CD8-positive, alpha-beta memory T cell (primary cell): ENCODE data around the gene PKP4. TPM values are rescaled to one million over a fixed set of nuclear protein-coding genes. Genes with fewer than 3 reads are reported as not detected.

Experiments
- CTCF ChIA-PET: fragments of 350-600 bp; sonication (Branson Sonifier 250); formaldehyde crosslinking; loops from one replicate; lab custom pipeline; 2021; ENCODE audit warnings: antibody characterized with exemption; lab: Charles Lee
- POLR2A ChIA-PET: fragments of 350-600 bp; sonication (Branson Sonifier 250); formaldehyde crosslinking; loops from one replicate; lab custom pipeline; 2021; ENCODE audit warnings: antibody characterized with exemption; lab: Charles Lee
- DNase-seq, 5 donors: peaks; one replicate each; pipeline versions ENCODE4 v3.0.0 to v3.0.0-alpha.2; 2020 to 2022; ENCODE audit warnings: mixed read lengths in 1 of 5
- H3K27ac ChIP-seq: one replicate; pipeline ENCODE4 v1.7.0; 2013; ENCODE audit warnings: low read depth, mild to moderate bottlenecking, low read length, moderate library complexity
- H3K27me3 ChIP-seq: 2 replicates; pipeline ENCODE4 v1.7.0; 2013; ENCODE audit warnings: low read length, mild to moderate bottlenecking; ENCODE audit not compliant: insufficient read depth, poor library complexity, severe bottlenecking
- H3K36me3 ChIP-seq: 2 replicates; pipeline ENCODE4 v1.7.0; 2013; ENCODE audit warnings: mild to moderate bottlenecking, low read length, moderate library complexity; ENCODE audit not compliant: insufficient read depth
- H3K4me1 ChIP-seq: 2 replicates; pipeline ENCODE4 v1.7.0; 2013; ENCODE audit warnings: mild to moderate bottlenecking, low read length, moderate library complexity; ENCODE audit not compliant: insufficient read depth
- H3K4me3 ChIP-seq: 2 replicates; pipeline ENCODE4 v1.7.0; 2013; ENCODE audit warnings: mild to moderate bottlenecking, low read length
- H3K9me3 ChIP-seq: 2 replicates; pipeline ENCODE4 v1.7.0; 2013; ENCODE audit warnings: mild to moderate bottlenecking, low read length
- H3K27ac Mint-ChIP-seq, 8 donors: one replicate each; pipeline ENCODE4 v1.8.0; 2020 to 2021; ENCODE audit warnings: mixed read lengths in 8 of 8, mild to moderate bottlenecking in 6 of 8, inconsistent platforms in 3 of 8, moderate library complexity in 3 of 8
- H3K27me3 Mint-ChIP-seq, 2 donors: one replicate each; pipeline ENCODE4 v1.8.0; 2020 to 2021; ENCODE audit warnings: mixed read lengths in 2 of 2, mild to moderate bottlenecking in 1 of 2, moderate library complexity in 1 of 2
- H3K36me3 Mint-ChIP-seq, 3 donors: one replicate each; pipeline ENCODE4 v1.8.0; 2020 to 2021; ENCODE audit warnings: mixed read lengths in 3 of 3, inconsistent platforms in 1 of 3, mild to moderate bottlenecking in 1 of 3
- H3K4me1 Mint-ChIP-seq, 3 donors: one replicate each; pipeline ENCODE4 v1.8.0; 2020 to 2021; ENCODE audit warnings: mixed read lengths in 3 of 3, inconsistent platforms in 1 of 3, mild to moderate bottlenecking in 1 of 3
- H3K4me3 Mint-ChIP-seq, 7 donors: one replicate each; pipeline ENCODE4 v1.8.0; 2020 to 2021; ENCODE audit warnings: mixed read lengths in 7 of 7, mild to moderate bottlenecking in 6 of 7, moderate library complexity in 4 of 7, inconsistent platforms in 2 of 7
- H3K9me3 Mint-ChIP-seq, 5 donors: one replicate each; pipeline ENCODE4 v1.8.0; 2020 to 2022; ENCODE audit warnings: mixed read lengths in 5 of 5, mild to moderate bottlenecking in 3 of 5, moderate library complexity in 2 of 5, inconsistent platforms in 1 of 5
- polyA plus RNA-seq: library from polyadenylated mRNA; unstranded; fragments of 300-500 nt; fragmentation: Illumina TruSeq; gene quantifications from one replicate; pipeline ENCODE4 v1.2.3, GENCODE V29; 2021
- total RNA-seq, 2 experiments: library from RNA; stranded (reverse); gene quantifications; one replicate each; pipeline ENCODE4 v1.2.3, GENCODE V29; 2021

Gene PKP4
- total and polyA plus RNA-seq, 3 experiments from 2014 or later: 1.5 to 32.2 (median 29.6) TPM

DNA sequence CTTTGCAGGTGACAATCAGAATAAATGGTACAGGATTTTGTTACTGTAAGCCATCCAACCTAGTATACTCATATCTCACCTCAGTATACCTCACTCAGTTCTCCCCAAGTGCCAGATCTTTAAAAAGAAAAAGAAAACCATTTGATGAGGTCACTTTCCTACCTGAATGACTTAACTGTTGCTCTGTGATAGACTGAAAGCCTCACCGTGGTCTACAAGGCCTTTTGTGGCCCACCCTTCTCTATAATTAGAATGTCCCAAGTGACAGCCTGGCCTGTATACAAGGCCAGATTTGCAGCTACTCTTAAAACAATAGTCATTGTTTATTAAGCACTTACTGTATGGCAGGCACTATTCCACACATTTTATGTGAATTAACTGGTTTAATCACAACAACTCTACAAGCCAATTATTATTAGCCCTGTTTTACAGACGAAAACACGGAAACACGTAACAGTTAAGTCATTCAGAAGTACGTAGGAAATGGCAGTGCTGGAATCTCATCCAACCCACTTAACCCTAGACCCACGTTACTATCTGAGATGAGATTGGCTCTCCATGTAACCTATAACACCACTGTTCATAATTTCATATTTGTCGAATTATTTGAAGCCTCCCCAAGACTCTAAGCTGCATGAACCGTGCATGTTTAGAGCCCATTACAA is 28.3 kb downstream of the PKP4 start:
- H3K4me1 Mint-ChIP-seq: peaks cover 0 to 2% (median 0%) of the 10 kb centered on the region in 3 donors
- DNase-seq: no peak
- POLR2A ChIA-PET: no interaction called here
- peaks cover 0 to 2% (median 0%) of the 10 kb centered on the region in 3 donors for H3K36me3 Mint-ChIP-seq
- no peak overlapping the region for H3K27ac Mint-ChIP-seq
- H3K4me3 ChIP-seq: no peak overlapping the region
- H3K27me3 Mint-ChIP-seq: no peaks in the 10 kb centered on the region
- no peak overlapping the region for H3K4me3 Mint-ChIP-seq
- H3K27me3 ChIP-seq: no peaks in the 10 kb centered on the region
- no peak overlapping the region for H3K27ac ChIP-seq
- no peaks in the 10 kb centered on the region for H3K9me3 ChIP-seq
- no peaks in the 10 kb centered on the region for H3K36me3 ChIP-seq
- H3K4me1 ChIP-seq: no peaks in the 10 kb centered on the region
- CTCF ChIA-PET: no interaction called here
- H3K9me3 Mint-ChIP-seq: no peaks in the 10 kb centered on the region

DNA sequence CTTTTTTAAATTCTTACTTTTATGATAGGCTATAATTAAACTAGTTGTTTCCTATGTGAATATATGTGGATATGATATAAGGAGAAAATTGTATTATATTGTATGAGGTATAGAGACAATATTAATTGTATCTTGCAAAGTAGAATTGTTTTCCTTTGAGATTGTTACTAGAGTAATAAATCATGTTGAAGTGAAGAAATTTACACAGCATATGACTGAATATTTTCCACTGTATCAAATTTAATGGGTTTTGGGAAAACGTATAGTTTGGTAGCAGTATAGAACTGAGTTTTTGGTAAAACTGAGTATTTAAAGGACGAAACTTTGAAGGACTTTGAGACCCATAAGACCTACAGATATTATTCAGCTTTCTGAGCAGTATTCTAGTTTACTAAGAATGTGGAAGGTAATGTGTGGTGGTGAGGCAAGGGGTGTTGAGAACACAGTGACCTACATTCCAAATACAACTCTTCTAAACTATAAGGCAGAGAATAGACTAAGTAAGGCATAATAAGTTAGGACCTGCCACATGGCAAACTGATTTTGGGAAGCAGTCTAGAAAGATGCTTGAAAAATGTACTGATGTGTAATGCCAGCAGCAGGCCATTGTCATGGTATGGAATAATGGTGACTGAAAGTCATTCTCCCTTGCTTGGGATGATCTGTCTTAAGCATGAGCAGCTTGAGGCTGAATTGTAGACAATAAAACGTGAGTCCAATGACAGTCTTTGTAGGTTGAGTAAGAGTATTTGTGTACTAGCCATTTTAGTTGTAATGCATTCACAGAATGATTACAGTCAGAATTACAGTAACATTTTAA is 29.6 kb downstream of the PKP4 start:
- Histone ChIP-seq H3K4me1 (no peaks in the 10 kb centered on the region), H3K4me3 (no peak overlapping the region), H3K36me3 (no peaks in the 10 kb centered on the region), H3K9me3 (no peaks in the 10 kb centered on the region), H3K27ac (no peak overlapping the region), H3K27me3 (no peaks in the 10 kb centered on the region)
- no peak for DNase-seq
- peaks cover 0 to 2% (median 0%) of the 10 kb centered on the region in 3 donors for H3K36me3 Mint-ChIP-seq
- no peak overlapping the region for H3K27ac Mint-ChIP-seq
- CTCF ChIA-PET: no interaction called here
- no peaks in the 10 kb centered on the region for H3K9me3 Mint-ChIP-seq
- peaks cover 0 to 1% of the 10 kb centered on the region in 2 donors for H3K27me3 Mint-ChIP-seq
- H3K4me1 Mint-ChIP-seq: peaks cover 0 to 2% (median 0%) of the 10 kb centered on the region in 3 donors
- H3K4me3 Mint-ChIP-seq: no peak overlapping the region
- POLR2A ChIA-PET: no interaction called here

DNA sequence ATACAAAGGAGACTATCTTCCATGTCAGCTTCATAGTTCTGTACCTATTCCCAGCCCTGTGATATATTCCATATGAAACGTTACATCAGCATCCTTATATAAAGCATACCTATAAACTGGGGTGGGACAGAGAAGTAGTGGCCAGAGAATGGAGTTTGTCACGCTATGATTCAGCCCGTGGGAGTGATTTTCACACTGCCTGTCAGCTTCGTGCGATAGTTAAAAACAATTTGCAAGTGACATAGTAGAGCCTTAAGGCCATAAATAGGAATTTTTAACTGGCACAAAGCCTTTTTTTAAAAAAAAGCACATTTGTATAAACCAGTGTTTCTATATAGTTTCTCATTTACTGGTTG is 30.2 kb downstream of the PKP4 start:
- Histone ChIP-seq H3K27ac (no peak overlapping the region), H3K9me3 (no peaks in the 10 kb centered on the region), H3K36me3 (no peaks in the 10 kb centered on the region), H3K27me3 (no peaks in the 10 kb centered on the region), H3K4me3 (no peak overlapping the region), H3K4me1 (no peaks in the 10 kb centered on the region)
- ChIA-PET CTCF (no interaction called here), POLR2A (no interaction called here)
- DNase-seq: no peak
- peaks cover 0 to 2% (median 0%) of the 10 kb centered on the region in 3 donors for H3K4me1 Mint-ChIP-seq
- no peak overlapping the region for H3K27ac Mint-ChIP-seq
- peaks cover 0 to 2% (median 0%) of the 10 kb centered on the region in 3 donors for H3K36me3 Mint-ChIP-seq
- H3K9me3 Mint-ChIP-seq: no peaks in the 10 kb centered on the region
- H3K27me3 Mint-ChIP-seq: peaks cover 0 to 1% of the 10 kb centered on the region in 2 donors
- no peak overlapping the region for H3K4me3 Mint-ChIP-seq

DNA sequence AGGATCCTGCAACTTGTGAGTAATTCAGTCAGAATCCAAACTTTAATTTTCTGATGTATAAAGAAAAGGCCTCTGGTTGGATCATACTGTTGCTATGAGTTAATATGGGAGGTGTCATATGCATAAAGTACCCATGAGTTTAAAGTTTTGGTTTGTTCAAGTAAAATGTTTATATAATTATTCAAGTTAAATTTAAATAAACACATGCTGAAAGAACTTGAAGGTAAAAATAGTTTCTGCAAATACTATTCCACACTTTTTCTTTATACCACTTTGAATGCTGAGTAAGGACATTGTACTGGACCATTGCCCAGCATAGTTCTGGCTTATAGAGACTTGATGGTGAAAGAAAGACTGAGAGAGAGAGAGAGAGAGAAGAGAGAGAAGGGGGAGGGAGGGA is 30.7 kb downstream of the PKP4 start:
- Mint-ChIP-seq H3K36me3 (peaks cover 0 to 2% (median 0%) of the 10 kb centered on the region in 3 donors), H3K9me3 (no peaks in the 10 kb centered on the region), H3K4me1 (peaks cover 0 to 2% (median 0%) of the 10 kb centered on the region in 3 donors), H3K27ac (no peak overlapping the region), H3K27me3 (peaks cover 0 to 1% of the 10 kb centered on the region in 2 donors), H3K4me3 (no peak overlapping the region)
- H3K36me3 ChIP-seq: no peaks in the 10 kb centered on the region
- ChIA-PET CTCF (no interaction called here), POLR2A (no interaction called here)
- H3K4me3 ChIP-seq: no peak overlapping the region
- no peak for DNase-seq
- no peaks in the 10 kb centered on the region for H3K27me3 ChIP-seq
- no peak overlapping the region for H3K27ac ChIP-seq
- H3K4me1 ChIP-seq: no peaks in the 10 kb centered on the region
- H3K9me3 ChIP-seq: no peaks in the 10 kb centered on the region

DNA sequence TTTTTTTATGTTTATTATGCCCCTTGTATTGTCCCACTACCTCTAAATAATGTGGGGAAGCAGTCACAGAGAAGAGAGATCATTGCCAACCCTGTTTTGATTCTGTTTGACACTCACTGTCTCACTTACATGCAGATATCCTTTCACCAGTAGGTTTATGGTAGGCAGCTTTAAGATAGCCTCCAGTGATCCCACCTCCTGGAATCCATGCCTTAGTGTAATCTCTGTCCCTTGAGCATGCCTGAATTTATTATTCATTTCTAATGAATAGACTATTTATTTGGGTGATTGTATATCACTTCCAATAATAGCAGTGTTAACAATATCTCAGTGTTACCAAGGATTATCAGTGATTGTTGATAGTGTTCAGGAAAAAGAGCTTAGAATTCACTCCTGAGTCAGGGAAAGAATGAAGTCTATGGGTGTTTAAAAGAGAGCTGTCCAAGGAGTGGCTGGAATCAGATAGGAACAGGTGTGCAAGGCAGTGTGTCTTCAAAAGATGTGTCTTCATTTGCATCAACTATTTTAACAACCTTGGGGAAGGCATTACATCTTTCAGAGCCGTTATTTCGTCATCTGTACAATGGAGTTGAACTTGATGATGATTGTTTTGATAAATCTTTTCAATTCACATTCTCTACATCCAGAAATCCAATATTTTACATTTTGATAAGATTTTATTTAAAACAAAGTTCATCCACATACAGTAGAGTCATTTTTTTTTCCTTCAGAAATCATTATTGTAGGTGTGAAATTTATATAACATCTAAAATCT is 31.9 kb downstream of the PKP4 start:
- H3K27ac Mint-ChIP-seq: no peak overlapping the region
- ChIA-PET CTCF (no interaction called here), POLR2A (no interaction called here)
- Histone ChIP-seq H3K27ac (no peak overlapping the region), H3K9me3 (no peaks in the 10 kb centered on the region), H3K27me3 (no peaks in the 10 kb centered on the region), H3K4me1 (no peaks in the 10 kb centered on the region), H3K36me3 (no peaks in the 10 kb centered on the region), H3K4me3 (no peak overlapping the region)
- H3K9me3 Mint-ChIP-seq: no peaks in the 10 kb centered on the region
- DNase-seq: no peak
- H3K27me3 Mint-ChIP-seq: peaks cover 0 to 1% of the 10 kb centered on the region in 2 donors
- peaks cover 0 to 2% (median 0%) of the 10 kb centered on the region in 3 donors for H3K4me1 Mint-ChIP-seq
- no peak overlapping the region for H3K4me3 Mint-ChIP-seq
- H3K36me3 Mint-ChIP-seq: no peaks in the 10 kb centered on the region

DNA sequence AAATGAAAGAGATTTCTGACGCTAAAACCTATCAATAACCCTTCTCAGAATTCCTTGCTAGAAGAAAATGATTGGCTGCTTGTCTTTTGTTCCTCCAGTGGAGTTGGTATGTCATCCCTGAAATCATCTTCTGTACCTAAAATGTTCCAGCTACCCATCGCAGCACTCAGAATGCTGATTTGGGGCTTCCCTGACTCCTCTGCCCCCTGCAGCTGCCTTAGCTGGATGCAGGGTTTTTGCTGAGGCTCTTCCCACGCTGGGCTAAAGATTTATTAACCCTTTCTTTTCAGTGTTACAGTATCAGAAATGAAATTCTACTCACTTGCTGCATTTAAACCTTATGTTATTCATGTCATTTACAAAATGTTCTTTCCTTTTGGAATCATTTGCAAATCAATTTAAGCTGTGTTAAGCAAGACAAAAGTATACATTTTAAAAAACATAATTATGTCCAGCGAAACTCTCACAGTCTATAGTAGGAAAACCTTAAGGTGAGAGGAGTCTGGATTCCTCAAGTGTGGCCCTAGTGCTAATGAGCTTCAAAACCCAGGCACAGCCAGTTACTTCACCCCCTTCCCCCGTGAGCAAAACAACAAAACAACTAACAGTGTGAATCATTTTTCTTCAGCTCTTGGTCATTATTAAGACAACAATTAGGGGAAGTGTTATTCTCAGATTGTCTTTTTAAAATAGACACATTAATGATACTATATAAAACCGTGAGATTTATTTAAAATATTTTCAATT is 32.8 kb downstream of the PKP4 start:
- Histone ChIP-seq H3K27me3 (no peaks in the 10 kb centered on the region), H3K4me1 (no peaks in the 10 kb centered on the region), H3K9me3 (no peaks in the 10 kb centered on the region), H3K4me3 (no peak overlapping the region), H3K36me3 (no peaks in the 10 kb centered on the region), H3K27ac (no peak overlapping the region)
- H3K27me3 Mint-ChIP-seq: peaks cover 0 to 1% of the 10 kb centered on the region in 2 donors
- H3K4me3 Mint-ChIP-seq: no peak overlapping the region
- peaks cover 0 to 2% (median 0%) of the 10 kb centered on the region in 3 donors for H3K4me1 Mint-ChIP-seq
- no peaks in the 10 kb centered on the region for H3K36me3 Mint-ChIP-seq
- no peak overlapping the region for H3K27ac Mint-ChIP-seq
- ChIA-PET CTCF (no interaction called here), POLR2A (no interaction called here)
- no peaks in the 10 kb centered on the region for H3K9me3 Mint-ChIP-seq
- no peak for DNase-seq

DNA sequence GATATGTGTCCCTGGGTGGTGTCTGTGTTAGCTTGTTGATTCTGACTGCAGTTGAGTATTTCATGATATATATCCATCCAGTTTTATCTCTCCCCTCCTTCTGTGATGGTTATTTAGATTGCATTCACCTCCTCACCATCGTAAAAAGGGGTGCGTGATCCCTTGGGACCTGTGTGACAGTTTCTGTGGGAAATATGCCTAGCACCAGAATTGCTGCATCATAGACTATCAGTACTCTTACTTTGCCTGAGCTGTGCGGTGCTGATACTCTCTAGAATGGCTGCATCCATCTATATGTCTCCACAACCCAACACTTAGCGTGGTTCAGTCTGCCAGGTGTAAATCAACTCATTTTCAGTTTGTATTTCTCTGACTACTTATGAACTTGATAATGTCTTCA is 34.3 kb downstream of the PKP4 start:
- Mint-ChIP-seq H3K27ac (no peak overlapping the region), H3K27me3 (peaks cover 0 to 1% of the 10 kb centered on the region in 2 donors), H3K36me3 (no peaks in the 10 kb centered on the region), H3K9me3 (no peaks in the 10 kb centered on the region), H3K4me1 (peaks cover 0 to 2% (median 0%) of the 10 kb centered on the region in 3 donors), H3K4me3 (no peak overlapping the region)
- no peaks in the 10 kb centered on the region for H3K36me3 ChIP-seq
- POLR2A ChIA-PET: no interaction called here
- no peaks in the 10 kb centered on the region for H3K9me3 ChIP-seq
- no peak overlapping the region for H3K4me3 ChIP-seq
- CTCF ChIA-PET: no interaction called here
- no peaks in the 10 kb centered on the region for H3K4me1 ChIP-seq
- DNase-seq: no peak
- H3K27me3 ChIP-seq: no peaks in the 10 kb centered on the region
- H3K27ac ChIP-seq: no peak overlapping the region
